GM12878 (cell line): ENCODE data around the gene ZNG1F.
"Not testable (repeated sequence)": the region's sequence is repeated elsewhere in the genome, so short reads cannot be mapped to it uniquely, and the experiment has no call there.

Experiments
- BRCA1 ChIP-seq: IDR thresholded peaks from 2 replicates; pipeline ENCODE4 v1.6.1; 2011; ENCODE audit warnings: low read depth, low read length, improper control_type of control experiment
- CHD1 ChIP-seq: IDR thresholded peaks from 2 replicates; pipeline ENCODE4 v1.6.1; 2012; ENCODE audit warnings: low read depth, low read length, improper control_type of control experiment
- POLR2AphosphoS5 ChIP-seq: IDR thresholded peaks from 2 replicates; pipeline ENCODE4 v1.6.1; 2011; ENCODE audit warnings: mild to moderate bottlenecking, low read length, inconsistent platforms

DNA sequence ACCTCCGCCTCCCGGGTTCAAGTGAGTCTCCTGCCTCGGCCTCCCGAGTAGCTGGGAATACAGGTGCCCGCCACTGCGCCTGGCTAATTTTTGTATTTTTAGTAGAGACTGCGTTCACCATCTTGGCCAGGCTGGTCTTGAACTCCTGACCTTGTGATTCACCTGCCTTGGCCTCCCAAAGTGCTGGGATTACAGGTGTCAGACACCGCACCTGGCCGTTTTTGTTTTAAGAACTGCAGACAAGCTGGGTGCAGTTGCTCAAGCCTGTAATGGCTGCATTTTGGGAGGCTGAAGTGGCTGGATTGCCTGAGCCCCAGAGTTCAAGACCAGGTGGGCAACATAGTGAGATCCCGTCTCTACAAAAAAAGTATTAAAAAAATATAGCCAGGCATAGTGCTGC lies 43.2 kb upstream of the ZNG1F start:
- TF ChIP-seq POLR2AphosphoS5, BRCA1, CHD1: not testable (repeated sequence)
